Pancreas (tissue), 10 donors: ENCODE results near the gene METTL27. TPM values are rescaled to one million over a fixed set of nuclear protein-coding genes. Genes with fewer than 3 reads are reported as not detected.

Source experiments
- ATAC-seq, 4 donors: fragments of 200-7000 bp; cut with Tn5 transposase; one replicate each; pipeline versions ENCODE4 v1.8.0 to v1.9.1; 2020; ENCODE audit warnings: mild to moderate bottlenecking in 4 of 4, moderate library complexity in 4 of 4
- DNase-seq, 6 donors: peaks; one replicate each; pipeline ENCODE4 v3.0.0-alpha.2; 2020
- FAIRE-seq: peaks from 2 replicates; lab custom pipeline; 2012; peaks lifted over from hg19 to GRCh38; lab: Jason Lieb, UNC
- H3K27ac ChIP-seq, 4 donors: fragments of 200-600 bp; sonication (generic); 1 replicate in 3 of 4; 2 replicates in 1 of 4; pipeline versions ENCODE4 v1.5.0 to v1.8.0; 2020
- H3K27me3 ChIP-seq, 4 donors: fragments of 200-600 bp; one replicate each; pipeline ENCODE4 v1.8.0; 2021
- H3K36me3 ChIP-seq, 3 donors: fragments of 200-600 bp; sonication (generic) in 1 of 3; one replicate each; pipeline versions ENCODE4 v1.5.0 to v1.8.0; 2020 to 2021
- H3K4me1 ChIP-seq, 3 donors: fragments of 200-600 bp; one replicate each; pipeline ENCODE4 v1.8.0; 2021
- H3K4me3 ChIP-seq, 4 donors: fragments of 200-600 bp; sonication (generic) in 2 of 4; one replicate each; pipeline versions ENCODE4 v1.5.0 to v1.8.0; 2020 to 2021
- H3K9me3 ChIP-seq, 4 donors: fragments of 200-600 bp; one replicate each; pipeline ENCODE4 v1.8.0; 2021
- WGBS, 2 donors: extraction: QIAGEN DNeasy Blood & Tissue Kit; methylation state at CpG; one replicate each; pipeline ENCODE4 v1.1.7; 2013; 5-methylcytosine and 5-hydroxymethylcytosine counted together
- intact Hi-C, 3 donors: fragments of 100-400 bp; cut with DNase I; formaldehyde crosslinking; loops; one replicate each; pipeline versions ENCODE4 v1.11.1 to v1.14.2; 2022
- polyA plus RNA-seq, 2 donors: library from polyadenylated mRNA; stranded (reverse); fragments of 200-250 nt; gene quantifications; one replicate each; pipeline ENCODE4 v1.2.3, GENCODE V29; 2013
- total RNA-seq, 6 donors: library from RNA; stranded (reverse); fragmentation: NEBNext Ultra II Directional in 4 of 6; extraction: Animal tissue kit (Norgen Biotek cat#: 25700) in 4 of 6; gene quantifications; one replicate each; pipeline versions ENCODE4 v1.2.1 to v1.2.4, GENCODE V29; 2021 to 2023
- TF ChIP-seq, protein P1 (sequence below), 4 donors: fragments of 200-600 bp; sonication (generic) in 3 of 4; IDR thresholded peaks; one replicate each; pipeline versions ENCODE4 v1.5.0 to v1.8.0; 2021; ENCODE audit warnings: antibody characterized with exemption in 4 of 4
- donor health status: healthy with polysubstance abuse.
- donor health status: DM: no; HTN: no; CAD: no; lungs with moderate emphysema.
- donor health status: DM: no; HTN: no; CAD: no.
- donor health status: control.
- donor health status: control.
- donor health status: Bipolar disorder and iron deficiency.
- donor health status: DM: yes; HTN: yes; CAD: no.
- donor health status: DM: no; HTN: no; CAD: no.
- donor health status: DM: no; HTN: no; CAD: no.
- donor health status: DM: yes; HTN: yes; CAD: no.

Gene METTL27
- total and polyA plus RNA-seq, 8 donors = 3.0 to 11.2 (median 5.5) TPM

DNA sequence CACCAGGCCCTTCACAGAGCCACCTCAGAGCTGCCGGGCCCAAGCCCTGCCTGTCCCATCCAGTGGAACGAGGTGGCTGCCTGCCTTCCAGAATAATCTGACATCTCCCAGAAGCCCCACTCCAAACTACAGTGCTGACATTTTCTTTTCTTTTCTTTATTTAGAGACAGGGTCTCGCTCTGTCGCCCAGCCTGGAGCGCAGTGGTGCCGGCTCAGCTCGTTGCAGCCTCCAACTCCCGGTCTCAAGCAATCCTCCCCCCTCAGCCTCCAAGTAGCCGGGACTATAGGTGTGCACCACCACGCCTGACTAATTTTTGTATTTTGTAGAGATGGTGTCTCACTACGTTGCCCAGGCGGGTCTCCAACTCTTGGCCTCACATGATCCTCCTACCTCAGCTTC, 19.0 kb upstream of the METTL27 start:
- Histone ChIP-seq H3K4me3 (no peak overlapping the region), H3K4me1 (no peaks in the 10 kb centered on the region), H3K27ac (no peak overlapping the region), H3K9me3 (no peaks in the 10 kb centered on the region), H3K27me3 (no peaks in the 10 kb centered on the region), H3K36me3 (no peaks in the 10 kb centered on the region)
- ATAC-seq = no peak
- FAIRE-seq = no peak
- 90 to 92% methylated on average over 12 of the region's 12 CpGs for WGBS, 2 donors
- TF ChIP-seq, protein P1, sequence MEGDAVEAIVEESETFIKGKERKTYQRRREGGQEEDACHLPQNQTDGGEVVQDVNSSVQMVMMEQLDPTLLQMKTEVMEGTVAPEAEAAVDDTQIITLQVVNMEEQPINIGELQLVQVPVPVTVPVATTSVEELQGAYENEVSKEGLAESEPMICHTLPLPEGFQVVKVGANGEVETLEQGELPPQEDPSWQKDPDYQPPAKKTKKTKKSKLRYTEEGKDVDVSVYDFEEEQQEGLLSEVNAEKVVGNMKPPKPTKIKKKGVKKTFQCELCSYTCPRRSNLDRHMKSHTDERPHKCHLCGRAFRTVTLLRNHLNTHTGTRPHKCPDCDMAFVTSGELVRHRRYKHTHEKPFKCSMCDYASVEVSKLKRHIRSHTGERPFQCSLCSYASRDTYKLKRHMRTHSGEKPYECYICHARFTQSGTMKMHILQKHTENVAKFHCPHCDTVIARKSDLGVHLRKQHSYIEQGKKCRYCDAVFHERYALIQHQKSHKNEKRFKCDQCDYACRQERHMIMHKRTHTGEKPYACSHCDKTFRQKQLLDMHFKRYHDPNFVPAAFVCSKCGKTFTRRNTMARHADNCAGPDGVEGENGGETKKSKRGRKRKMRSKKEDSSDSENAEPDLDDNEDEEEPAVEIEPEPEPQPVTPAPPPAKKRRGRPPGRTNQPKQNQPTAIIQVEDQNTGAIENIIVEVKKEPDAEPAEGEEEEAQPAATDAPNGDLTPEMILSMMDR (IDR thresholded peaks at IDR 0.05) = no peak
- intact Hi-C loops = loop anchor here in 2 of 3 donors (10.0 kb wide), 2 partner anchors 343 to 533 kb away; no protein-coding TSS in a partner anchor
- DNase-seq = no peak

DNA sequence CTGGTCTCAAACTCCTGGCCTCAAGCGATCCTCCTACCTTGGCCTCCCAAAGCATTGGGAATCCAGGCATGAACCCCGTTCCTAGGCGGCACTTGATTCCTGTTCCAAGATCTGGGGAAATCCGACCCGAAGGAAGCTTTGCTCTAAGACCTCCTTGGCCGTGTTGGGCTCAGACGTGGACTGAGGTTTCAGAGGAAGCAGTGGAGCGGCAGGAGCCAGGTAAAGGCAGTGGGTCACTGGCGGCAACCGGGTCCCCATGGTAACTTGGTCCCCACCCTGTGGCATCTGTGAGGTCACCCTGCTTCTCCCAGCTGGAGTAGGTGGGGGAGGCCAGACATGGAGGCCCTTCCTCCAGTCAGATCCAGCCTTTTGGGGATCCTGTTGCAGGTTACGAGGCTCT, 18.5 kb upstream of the METTL27 start, which contains the start of gene TMEM270:
Gene TMEM270 (plus strand): TSS at position 301 of the 400 bp plus-strand sequence. CDS start 36 bp downstream, at position 337.
- H3K4me3 ChIP-seq = no peak within 1 kb of the TSS
- intact Hi-C loops = loop anchor here in 2 of 3 donors (10.0 kb wide), 2 partner anchors 344 to 534 kb away; no protein-coding TSS in a partner anchor

DNA sequence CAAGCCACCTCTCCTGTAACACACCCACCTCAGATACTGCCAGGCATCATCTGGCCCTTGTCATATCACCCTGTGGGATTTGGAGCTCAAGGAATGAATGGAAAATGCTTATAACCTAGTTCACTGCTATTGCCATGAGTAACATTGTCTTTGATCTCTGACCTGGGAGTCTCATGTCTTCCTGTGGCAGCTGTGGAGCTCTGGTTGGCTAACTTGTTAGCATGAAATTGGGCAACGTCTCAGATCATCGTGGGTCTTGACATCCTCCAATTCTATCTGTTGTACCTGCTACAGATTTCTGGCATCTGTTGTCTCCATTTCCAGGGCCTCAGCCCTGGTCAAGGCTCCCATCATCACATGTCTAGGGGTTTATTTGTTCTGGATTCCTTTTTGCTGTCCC, 16.5 kb upstream of the METTL27 start:
- FAIRE-seq = no peak
- H3K9me3 ChIP-seq = no peaks in the 10 kb centered on the region
- intact Hi-C loops = loop anchor here in 1 of 3 donors (5.0 kb wide), 1 partner anchor 252 kb away; no protein-coding TSS in a partner anchor

More for the DNA sequence above, 18.5 kb upstream of the METTL27 start, which contains the start of gene TMEM270:
- no peak for ATAC-seq
- Histone ChIP-seq H3K36me3 (no peaks in the 10 kb centered on the region), H3K27ac (no peak within 1 kb of the TSS), H3K27me3 (no peaks in the 10 kb centered on the region), H3K9me3 (no peaks in the 10 kb centered on the region), H3K4me1 (no peaks in the 10 kb centered on the region)
- no peak for FAIRE-seq
- DNase-seq = peak in 1 of 6 donors; percentile 5
- 82 to 86% methylated on average over 11 of the region's 11 CpGs for whole genome bisulfite sequencing, 2 donors
- TF ChIP-seq, protein P1 (IDR thresholded peaks at IDR 0.05) = no peak

DNA sequence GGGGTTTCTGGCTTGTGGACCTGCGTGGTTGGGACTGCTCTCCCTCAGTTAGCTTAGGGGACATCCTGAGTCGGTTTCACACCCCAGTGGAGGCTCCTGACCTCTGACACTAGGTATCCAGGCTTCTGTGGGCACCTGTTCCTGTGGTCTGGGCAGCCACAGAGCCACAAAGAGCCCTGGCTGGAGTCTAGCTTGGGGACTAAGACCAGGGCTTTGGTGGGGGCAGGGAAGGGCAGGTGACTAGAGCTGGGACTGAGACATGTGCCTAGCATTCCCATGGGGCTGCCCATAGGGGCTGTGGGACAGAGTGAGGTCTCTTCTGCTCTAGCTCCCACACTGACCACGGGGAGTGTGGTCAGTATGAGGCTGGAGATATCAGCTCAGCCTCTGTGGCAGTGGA, 14.6 kb upstream of the METTL27 start:
- TF ChIP-seq, protein P1 (IDR thresholded peaks at IDR 0.05) = no peak
- Histone ChIP-seq H3K27me3 (no peaks in the 10 kb centered on the region), H3K36me3 (no peaks in the 10 kb centered on the region), H3K9me3 (no peaks in the 10 kb centered on the region), H3K27ac (no peak overlapping the region), H3K4me3 (no peak overlapping the region), H3K4me1 (peaks cover 0 to 3% (median 0%) of the 10 kb centered on the region in 3 donors)
- WGBS, 2 donors = 47 to 56% methylated on average over 3 of the region's 3 CpGs
- FAIRE-seq (no peak), DNase-seq (peak in 2 of 6 donors; percentile 21 to 32), ATAC-seq (no peak)
- intact Hi-C loops = loop anchor here in 1 of 3 donors (5.0 kb wide), 1 partner anchor 250 kb away; no protein-coding TSS in a partner anchor

More for the DNA sequence above, 16.5 kb upstream of the METTL27 start:
- Histone ChIP-seq H3K27me3 (no peaks in the 10 kb centered on the region), H3K4me3 (no peak overlapping the region), H3K27ac (no peak overlapping the region), H3K4me1 (peaks cover 0 to 3% (median 0%) of the 10 kb centered on the region in 3 donors), H3K36me3 (no peaks in the 10 kb centered on the region)
- 80 to 84% methylated on average over 2 of the region's 2 CpGs for WGBS, 2 donors
- TF ChIP-seq, protein P1 (IDR thresholded peaks at IDR 0.05) = no peak
- DNase-seq = no peak
- ATAC-seq = no peak

DNA sequence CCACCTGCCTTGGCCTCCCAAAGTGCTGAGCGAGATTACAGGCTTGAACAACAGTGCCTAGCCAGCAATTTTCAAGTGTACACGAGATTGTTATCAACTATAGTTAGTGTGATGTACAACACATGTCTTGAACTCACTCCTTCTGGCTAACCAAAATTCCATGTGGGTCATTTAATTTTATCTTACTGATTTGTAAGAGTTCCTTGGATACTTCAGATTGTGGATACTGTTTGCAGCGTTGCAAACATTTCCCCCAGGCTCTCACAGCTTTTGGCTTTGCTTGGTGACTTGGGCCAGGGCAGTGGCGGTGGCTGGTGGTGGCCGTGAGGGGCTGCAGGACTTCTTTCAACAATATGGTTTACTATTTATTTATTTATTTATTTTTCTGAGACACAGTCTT, 10.2 kb upstream of the METTL27 start:
- intact Hi-C loops = loop anchor here in 1 of 3 donors (5.0 kb wide), 1 partner anchor 35 kb away; no protein-coding TSS in a partner anchor
- no peak for ATAC-seq
- TF ChIP-seq, protein P1 (IDR thresholded peaks at IDR 0.05) = no peak

More for the DNA sequence above, 10.2 kb upstream of the METTL27 start:
- Histone ChIP-seq H3K4me3 (no peak overlapping the region), H3K36me3 (no peaks in the 10 kb centered on the region), H3K9me3 (no peaks in the 10 kb centered on the region), H3K27me3 (no peaks in the 10 kb centered on the region), H3K27ac (peak overlapping the region in 2 of 4 donors; percentile 22 to 46), H3K4me1 (peaks cover 0 to 4% (median 3%) of the 10 kb centered on the region in 3 donors)
- FAIRE-seq (no peak), DNase-seq (peak in 1 of 6 donors; percentile 3)
- WGBS, 2 donors = 70 to 73% methylated on average over 5 of the region's 5 CpGs
